Peyer's patch (tissue), 4 donors: Measurements from ENCODE around the gene KDM4C. TPM values are rescaled to one million over a fixed set of nuclear protein-coding genes. Genes with fewer than 3 reads are reported as not detected.
A peak's percentile ranks its signal among the peaks of the same experiment; 100 is the strongest.
"Not testable (repeated sequence)": the region's sequence is repeated elsewhere in the genome, so short reads cannot be mapped to it uniquely, and the experiment has no call there.

Experiments
- DNase-seq, 3 donors: peaks; one replicate each; pipeline ENCODE4 v3.0.0-alpha.2; 2017 to 2019
- H3K27ac ChIP-seq, 4 donors: fragments of 200-600 bp; sonication (generic); one replicate each; pipeline ENCODE4 v1.5.1; 2016 to 2019
- H3K27me3 ChIP-seq, 2 donors: fragments of 200-600 bp; sonication (generic); one replicate each; pipeline ENCODE4 v1.5.1; 2019
- H3K36me3 ChIP-seq, 3 donors: fragments of 200-600 bp; sonication (generic); one replicate each; pipeline ENCODE4 v1.5.1; 2016 to 2019
- H3K4me1 ChIP-seq, 4 donors: fragments of 200-600 bp; sonication (generic); one replicate each; pipeline ENCODE4 v1.5.1; 2016 to 2019
- H3K4me3 ChIP-seq, 4 donors: fragments of 200-600 bp; sonication (generic); 1 replicate in 3 of 4; 2 replicates in 1 of 4; pipeline ENCODE4 v1.5.1; 2016 to 2019; ENCODE audit warnings: mild to moderate bottlenecking in 1 of 4
- H3K9me3 ChIP-seq, 4 donors: fragments of 200-600 bp; sonication (generic); one replicate each; pipeline ENCODE4 v1.5.1; 2016 to 2019; ENCODE audit warnings: mild to moderate bottlenecking in 1 of 4
- POLR2A ChIP-seq, 2 donors: fragments of 450-650 bp; IDR thresholded peaks; one replicate each; pipeline ENCODE4 v1.5.1; 2017; ENCODE audit warnings: antibody characterized with exemption in 2 of 2, mild to moderate bottlenecking in 2 of 2, moderate library complexity in 2 of 2
- total RNA-seq, 4 donors: library from RNA; depleted of rRNA; stranded (reverse); fragments of >200 nt; gene quantifications; one replicate each; pipeline ENCODE4 v1.1.0, GENCODE V29; 2016
- TF ChIP-seq, protein P1 (sequence below), 6 experiments: fragments of 450-650 bp in 4 of 6; fragments of 200-600 bp in 2 of 6; sonication (generic) in 1 of 6; IDR thresholded peaks; one replicate each; pipeline ENCODE4 v1.5.1; 2017 to 2019; ENCODE audit warnings: antibody characterized with exemption in 6 of 6, mild to moderate bottlenecking in 3 of 6, moderate library complexity in 1 of 6

The KDM4C gene
- total RNA-seq, 4 donors from 2014 or later: 90.7 to 125 (median 107) TPM

DNA sequence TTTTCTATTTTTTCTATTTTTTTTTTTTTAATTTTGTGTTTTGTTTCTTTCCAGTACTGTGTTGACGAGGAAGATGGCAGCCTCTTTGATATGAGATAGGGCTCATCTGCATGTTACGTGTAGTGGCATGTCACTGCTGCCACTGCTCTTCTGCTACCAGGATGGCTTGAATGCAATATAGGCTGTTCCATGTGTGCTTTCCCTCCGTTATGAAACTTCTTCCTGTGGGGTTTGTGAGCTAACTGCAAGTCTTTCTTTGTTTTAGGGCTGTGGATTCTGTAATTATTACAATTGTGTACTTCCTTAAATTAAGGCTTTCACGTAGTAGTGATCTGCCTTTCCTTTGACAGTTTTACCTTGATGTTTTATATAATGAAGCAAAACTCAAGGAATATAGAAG lies 184.6 kb downstream of the KDM4C start:
- H3K4me3 ChIP-seq: no peak overlapping the region
- no peak for DNase-seq
- TF ChIP-seq, protein P1, sequence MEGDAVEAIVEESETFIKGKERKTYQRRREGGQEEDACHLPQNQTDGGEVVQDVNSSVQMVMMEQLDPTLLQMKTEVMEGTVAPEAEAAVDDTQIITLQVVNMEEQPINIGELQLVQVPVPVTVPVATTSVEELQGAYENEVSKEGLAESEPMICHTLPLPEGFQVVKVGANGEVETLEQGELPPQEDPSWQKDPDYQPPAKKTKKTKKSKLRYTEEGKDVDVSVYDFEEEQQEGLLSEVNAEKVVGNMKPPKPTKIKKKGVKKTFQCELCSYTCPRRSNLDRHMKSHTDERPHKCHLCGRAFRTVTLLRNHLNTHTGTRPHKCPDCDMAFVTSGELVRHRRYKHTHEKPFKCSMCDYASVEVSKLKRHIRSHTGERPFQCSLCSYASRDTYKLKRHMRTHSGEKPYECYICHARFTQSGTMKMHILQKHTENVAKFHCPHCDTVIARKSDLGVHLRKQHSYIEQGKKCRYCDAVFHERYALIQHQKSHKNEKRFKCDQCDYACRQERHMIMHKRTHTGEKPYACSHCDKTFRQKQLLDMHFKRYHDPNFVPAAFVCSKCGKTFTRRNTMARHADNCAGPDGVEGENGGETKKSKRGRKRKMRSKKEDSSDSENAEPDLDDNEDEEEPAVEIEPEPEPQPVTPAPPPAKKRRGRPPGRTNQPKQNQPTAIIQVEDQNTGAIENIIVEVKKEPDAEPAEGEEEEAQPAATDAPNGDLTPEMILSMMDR (IDR thresholded peaks at IDR 0.05): no peak
- no peak for TF ChIP-seq POLR2A (IDR thresholded peaks at IDR 0.05)
- H3K27ac ChIP-seq: no peak overlapping the region
- no peaks in the 10 kb centered on the region for H3K27me3 ChIP-seq
- no peaks in the 10 kb centered on the region for H3K36me3 ChIP-seq
- no peaks in the 10 kb centered on the region for H3K9me3 ChIP-seq
- no peaks in the 10 kb centered on the region for H3K4me1 ChIP-seq

DNA sequence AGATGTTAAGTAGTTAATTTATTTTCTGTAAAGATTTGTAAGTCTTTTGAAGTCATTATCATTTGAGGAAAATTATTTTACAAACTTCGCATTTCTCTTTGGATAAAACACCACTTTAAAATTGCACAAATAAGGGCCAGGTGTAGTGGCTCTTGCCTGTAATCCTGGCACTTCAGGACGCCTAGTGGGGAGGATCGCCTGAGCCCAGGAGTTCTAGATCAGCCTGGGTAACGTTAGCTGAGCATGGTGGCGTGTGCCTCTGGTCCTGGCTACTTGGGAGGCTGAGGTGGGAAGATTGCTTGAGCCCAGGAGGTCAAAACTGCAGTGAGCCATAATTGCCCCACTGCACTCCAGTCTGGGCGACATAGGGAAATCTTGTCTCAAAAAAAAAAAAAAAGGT lies 185.5 kb downstream of the KDM4C start:
- no peaks in the 10 kb centered on the region for H3K4me1 ChIP-seq
- DNase-seq: no peak
- H3K4me3 ChIP-seq: no peak overlapping the region
- H3K36me3 ChIP-seq: no peaks in the 10 kb centered on the region
- no peaks in the 10 kb centered on the region for H3K27me3 ChIP-seq
- H3K27ac ChIP-seq: no peak overlapping the region
- no peaks in the 10 kb centered on the region for H3K9me3 ChIP-seq
- TF ChIP-seq POLR2A (IDR thresholded peaks at IDR 0.05): no peak
- TF ChIP-seq, protein P1 (IDR thresholded peaks at IDR 0.05): no peak

DNA sequence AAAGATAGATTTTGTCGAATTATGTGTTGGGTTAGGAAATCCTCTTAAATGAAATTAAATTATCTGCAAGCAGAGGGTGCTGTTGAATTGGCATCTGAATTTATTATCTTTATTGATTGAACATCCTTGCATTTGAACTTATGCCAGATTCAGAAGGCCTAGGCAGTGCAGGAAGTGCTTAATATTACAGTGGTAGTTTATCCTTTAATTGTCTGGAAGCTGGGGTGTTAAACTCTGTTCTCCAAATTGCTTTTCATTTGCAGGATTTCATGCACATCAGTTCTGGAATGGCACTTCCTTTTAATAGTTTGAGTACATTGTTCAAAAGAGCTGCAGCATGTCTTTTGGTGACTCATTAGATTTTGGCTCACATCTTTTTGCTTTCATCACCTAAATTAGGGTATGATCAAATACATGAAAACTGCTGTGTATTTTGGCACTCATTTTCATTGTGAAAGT lies 186.3 kb downstream of the KDM4C start:
- no peak overlapping the region for H3K27ac ChIP-seq
- H3K36me3 ChIP-seq: no peaks in the 10 kb centered on the region
- TF ChIP-seq POLR2A (IDR thresholded peaks at IDR 0.05): no peak
- TF ChIP-seq, protein P1 (IDR thresholded peaks at IDR 0.05): peak in 3 of 6 experiments; percentile 13 to 28 (median 23)
- DNase-seq: no peak
- H3K27me3 ChIP-seq: no peaks in the 10 kb centered on the region
- no peaks in the 10 kb centered on the region for H3K4me1 ChIP-seq
- no peaks in the 10 kb centered on the region for H3K9me3 ChIP-seq
- H3K4me3 ChIP-seq: no peak overlapping the region

DNA sequence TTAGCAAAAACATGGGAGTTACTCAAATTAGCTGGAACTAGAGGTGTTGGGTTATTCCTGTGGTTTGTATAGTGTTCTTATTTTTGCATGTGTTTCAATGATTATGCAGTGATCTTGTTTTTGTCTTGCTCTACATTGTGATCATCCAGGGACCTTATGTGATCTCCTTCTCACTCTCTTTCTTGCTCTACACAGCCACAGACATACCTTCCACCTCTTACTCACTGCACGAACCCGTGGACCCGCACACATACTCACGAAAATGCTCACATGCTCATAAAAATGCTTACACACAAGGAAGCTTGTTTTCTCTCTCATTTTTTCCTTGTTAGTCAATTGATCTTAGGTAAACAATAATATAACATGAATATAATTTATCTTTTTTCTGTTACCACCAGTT lies 187.1 kb downstream of the KDM4C start:
- Histone ChIP-seq H3K9me3 (no peaks in the 10 kb centered on the region), H3K4me3 (no peak overlapping the region), H3K4me1 (no peaks in the 10 kb centered on the region), H3K36me3 (no peaks in the 10 kb centered on the region), H3K27me3 (no peaks in the 10 kb centered on the region), H3K27ac (no peak overlapping the region)
- no peak for TF ChIP-seq POLR2A (IDR thresholded peaks at IDR 0.05)
- TF ChIP-seq, protein P1 (IDR thresholded peaks at IDR 0.05): no peak
- no peak for DNase-seq

DNA sequence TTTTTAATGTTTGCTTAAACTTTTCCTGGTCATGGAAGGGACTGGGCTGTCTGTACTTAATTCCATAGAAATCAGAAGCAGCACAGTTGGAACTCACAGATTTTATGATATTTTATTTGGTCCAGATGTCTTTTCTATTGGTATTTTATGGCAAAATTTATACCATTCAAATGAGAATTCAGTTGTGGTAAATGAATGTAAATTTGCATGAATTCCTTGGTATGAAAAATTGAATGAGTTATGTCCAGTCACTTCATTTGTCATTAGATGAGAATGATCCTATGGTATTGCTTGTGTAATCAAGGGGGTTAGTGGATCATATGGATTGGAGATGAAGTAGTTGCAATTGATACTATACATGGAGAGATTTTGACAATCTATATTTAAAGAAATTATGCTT lies 188.0 kb downstream of the KDM4C start:
- H3K9me3 ChIP-seq: no peaks in the 10 kb centered on the region
- H3K36me3 ChIP-seq: no peaks in the 10 kb centered on the region
- no peaks in the 10 kb centered on the region for H3K4me1 ChIP-seq
- TF ChIP-seq POLR2A (IDR thresholded peaks at IDR 0.05): no peak
- TF ChIP-seq, protein P1 (IDR thresholded peaks at IDR 0.05): no peak
- H3K27ac ChIP-seq: no peak overlapping the region
- no peak overlapping the region for H3K4me3 ChIP-seq
- no peak for DNase-seq
- no peaks in the 10 kb centered on the region for H3K27me3 ChIP-seq

DNA sequence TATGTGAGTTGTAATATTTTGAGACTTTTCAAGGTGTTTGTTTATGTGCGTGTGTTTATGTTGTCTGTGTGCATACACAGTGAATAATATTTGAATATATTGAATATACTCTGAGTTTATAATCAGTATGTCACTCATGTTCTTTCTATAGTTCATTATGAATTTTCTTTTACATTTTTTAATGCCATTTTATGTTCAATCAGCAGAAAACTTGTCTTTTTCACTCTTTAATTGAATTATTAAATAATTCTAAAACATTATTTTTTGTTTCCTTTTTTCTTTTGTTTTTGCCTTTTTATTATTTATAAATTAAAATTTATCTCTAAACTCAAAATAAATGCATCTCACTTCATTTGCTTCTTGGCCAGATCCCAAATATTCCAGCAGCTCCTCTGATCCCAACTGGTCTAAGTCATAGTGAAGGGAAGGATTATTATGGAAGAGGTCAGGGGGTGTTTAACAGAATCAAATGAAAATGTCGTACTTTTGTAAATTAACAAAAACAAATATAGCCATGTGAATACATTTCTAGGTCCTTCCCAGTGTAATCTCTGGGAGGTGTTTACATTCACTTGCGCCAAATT lies 188.9 kb downstream of the KDM4C start:
- DNase-seq: no peak
- Histone ChIP-seq H3K4me1 (no peaks in the 10 kb centered on the region), H3K27ac (no peak overlapping the region), H3K4me3 (no peak overlapping the region), H3K9me3 (no peaks in the 10 kb centered on the region), H3K36me3 (no peaks in the 10 kb centered on the region), H3K27me3 (no peaks in the 10 kb centered on the region)
- TF ChIP-seq, protein P1 (IDR thresholded peaks at IDR 0.05): no peak
- no peak for TF ChIP-seq POLR2A (IDR thresholded peaks at IDR 0.05)

DNA sequence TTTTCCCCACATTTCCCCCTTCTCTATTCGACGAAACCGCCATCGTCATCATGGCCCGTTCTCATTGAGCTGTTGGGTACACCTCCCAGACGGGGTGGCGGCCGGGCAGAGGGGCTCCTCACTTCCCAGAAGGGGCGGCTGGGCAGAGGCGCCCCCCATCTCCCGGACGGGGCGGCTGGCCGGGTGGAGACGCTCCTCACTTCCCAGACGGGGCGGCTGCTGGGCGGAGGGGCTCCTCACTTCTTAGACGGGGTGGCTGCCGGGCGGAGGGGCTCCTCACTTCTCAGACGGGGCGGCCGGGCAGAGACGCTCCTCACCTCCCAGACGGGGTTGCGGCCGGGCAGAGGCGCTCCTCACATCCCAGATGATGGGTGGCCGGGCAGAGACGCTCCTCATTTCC lies 191.1 kb downstream of the KDM4C start:
- not testable (repeated sequence) for H3K4me1 ChIP-seq, H3K27ac ChIP-seq, H3K9me3 ChIP-seq, DNase-seq, H3K4me3 ChIP-seq, H3K27me3 ChIP-seq, H3K36me3 ChIP-seq
